ENCODE results near the gene BRD3OS. TPM values are rescaled to one million over a fixed set of nuclear protein-coding genes. Genes with fewer than 3 reads are reported as not detected.

The BRD3OS gene
- polyA plus RNA-seq, 1 experiment = 23.5 TPM

DNA sequence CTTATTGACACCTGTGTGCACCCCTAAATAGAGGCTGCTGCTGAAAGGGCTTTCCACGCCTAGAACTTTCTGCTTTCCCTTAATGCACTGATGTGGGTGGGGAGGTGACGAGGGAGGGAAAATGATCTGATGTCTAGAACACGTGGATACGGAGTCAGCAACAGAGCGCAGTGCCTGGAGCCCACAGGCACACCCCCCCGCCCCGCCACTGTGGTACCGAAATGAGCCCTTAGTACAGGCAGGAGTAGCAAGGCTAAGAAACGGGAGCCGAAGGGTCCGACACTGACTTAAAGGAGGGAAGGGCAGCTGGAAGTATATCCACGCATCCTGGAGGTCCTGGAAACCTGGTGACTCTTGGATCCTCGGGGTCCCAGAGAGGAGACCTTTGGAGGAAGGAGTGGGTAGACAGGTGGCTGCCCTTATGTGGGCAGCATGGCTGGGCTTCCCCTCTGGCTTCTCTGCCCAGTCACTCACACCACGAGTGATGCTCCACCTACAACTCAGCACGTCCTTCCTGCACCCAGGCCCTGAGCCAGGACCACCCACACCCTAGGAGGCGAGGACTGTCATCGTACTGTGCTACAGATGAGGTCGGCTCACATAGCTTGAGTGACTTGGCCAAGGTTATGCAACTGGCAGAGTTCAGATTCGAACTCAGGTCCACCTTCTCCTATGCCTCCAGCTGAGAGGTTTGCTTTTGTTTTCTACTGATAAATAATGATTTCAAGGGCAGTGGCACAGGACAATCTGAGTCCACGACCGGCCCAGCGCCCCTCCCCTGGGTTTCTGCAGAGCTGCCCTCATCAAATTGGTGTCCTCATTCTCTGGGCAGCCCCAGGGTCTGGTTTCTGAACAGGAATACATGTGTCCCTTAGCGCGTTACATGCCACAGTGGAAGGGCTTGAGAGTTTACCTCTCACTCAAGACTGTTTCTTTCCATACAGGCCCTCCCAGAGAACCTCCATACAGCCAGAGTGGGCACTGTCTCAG, 28.5 kb upstream of the BRD3OS start:
- TF ChIP-seq, protein P1, sequence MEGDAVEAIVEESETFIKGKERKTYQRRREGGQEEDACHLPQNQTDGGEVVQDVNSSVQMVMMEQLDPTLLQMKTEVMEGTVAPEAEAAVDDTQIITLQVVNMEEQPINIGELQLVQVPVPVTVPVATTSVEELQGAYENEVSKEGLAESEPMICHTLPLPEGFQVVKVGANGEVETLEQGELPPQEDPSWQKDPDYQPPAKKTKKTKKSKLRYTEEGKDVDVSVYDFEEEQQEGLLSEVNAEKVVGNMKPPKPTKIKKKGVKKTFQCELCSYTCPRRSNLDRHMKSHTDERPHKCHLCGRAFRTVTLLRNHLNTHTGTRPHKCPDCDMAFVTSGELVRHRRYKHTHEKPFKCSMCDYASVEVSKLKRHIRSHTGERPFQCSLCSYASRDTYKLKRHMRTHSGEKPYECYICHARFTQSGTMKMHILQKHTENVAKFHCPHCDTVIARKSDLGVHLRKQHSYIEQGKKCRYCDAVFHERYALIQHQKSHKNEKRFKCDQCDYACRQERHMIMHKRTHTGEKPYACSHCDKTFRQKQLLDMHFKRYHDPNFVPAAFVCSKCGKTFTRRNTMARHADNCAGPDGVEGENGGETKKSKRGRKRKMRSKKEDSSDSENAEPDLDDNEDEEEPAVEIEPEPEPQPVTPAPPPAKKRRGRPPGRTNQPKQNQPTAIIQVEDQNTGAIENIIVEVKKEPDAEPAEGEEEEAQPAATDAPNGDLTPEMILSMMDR (IDR thresholded peaks at IDR 0.05; ENCODE audit: insufficient read depth, low read depth, low read length) = no peak
- POLR2A ChIA-PET = no interaction called here
- no peak for DNase-seq (ENCODE audit: low read depth)
- Histone ChIP-seq H3K36me3 (ENCODE audit: control insufficient read depth, insufficient read depth, low read length) (no peaks in the 10 kb centered on the region), H3K4me3 (ENCODE audit: low read depth, low read length) (no peak overlapping the region), H3K27me3 (ENCODE audit: control insufficient read depth, insufficient read depth, low read length) (peaks cover 2% of the 10 kb centered on the region; the same call in 1 of the 2 replicates)
- CTCF ChIA-PET = interaction anchor here (4.8 to 5.5 kb wide), 2 partner anchors 205 to 216 kb away, joined by 140 to 221 read pairs; no protein-coding TSS in a partner anchor

DNA sequence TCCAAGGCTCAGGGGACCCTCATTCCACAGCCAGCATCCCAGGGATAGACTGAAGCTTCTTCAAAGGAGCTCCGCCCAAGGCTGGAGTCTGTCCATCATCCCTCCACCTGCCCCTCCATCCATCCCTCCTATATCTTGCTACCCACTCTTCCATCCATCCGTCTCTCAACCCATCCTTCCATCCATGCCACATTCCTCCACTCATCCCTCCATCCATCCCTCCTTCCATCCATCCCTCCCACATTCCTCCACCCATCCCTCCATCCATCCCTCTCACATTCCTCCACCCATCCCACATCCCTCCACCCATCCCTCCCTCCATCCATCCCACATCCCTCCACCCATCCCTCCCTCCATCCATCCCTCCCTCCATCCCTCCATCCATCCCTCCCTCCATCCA, 27.7 kb upstream of the BRD3OS start:
- TF ChIP-seq, protein P1 (IDR thresholded peaks at IDR 0.05; ENCODE audit: insufficient read depth, low read depth, low read length) = no peak
- Histone ChIP-seq H3K36me3 (ENCODE audit: control insufficient read depth, insufficient read depth, low read length) (no peaks in the 10 kb centered on the region), H3K27me3 (ENCODE audit: control insufficient read depth, insufficient read depth, low read length) (peaks cover 2% of the 10 kb centered on the region; the same call in 1 of the 2 replicates), H3K4me3 (ENCODE audit: low read depth, low read length) (no peak overlapping the region)
- ChIA-PET CTCF (interaction anchor here (4.8 to 5.5 kb wide), 2 partner anchors 206 to 217 kb away, joined by 140 to 221 read pairs; no protein-coding TSS in a partner anchor), POLR2A (no interaction called here)
- no peak for DNase-seq (ENCODE audit: low read depth)

DNA sequence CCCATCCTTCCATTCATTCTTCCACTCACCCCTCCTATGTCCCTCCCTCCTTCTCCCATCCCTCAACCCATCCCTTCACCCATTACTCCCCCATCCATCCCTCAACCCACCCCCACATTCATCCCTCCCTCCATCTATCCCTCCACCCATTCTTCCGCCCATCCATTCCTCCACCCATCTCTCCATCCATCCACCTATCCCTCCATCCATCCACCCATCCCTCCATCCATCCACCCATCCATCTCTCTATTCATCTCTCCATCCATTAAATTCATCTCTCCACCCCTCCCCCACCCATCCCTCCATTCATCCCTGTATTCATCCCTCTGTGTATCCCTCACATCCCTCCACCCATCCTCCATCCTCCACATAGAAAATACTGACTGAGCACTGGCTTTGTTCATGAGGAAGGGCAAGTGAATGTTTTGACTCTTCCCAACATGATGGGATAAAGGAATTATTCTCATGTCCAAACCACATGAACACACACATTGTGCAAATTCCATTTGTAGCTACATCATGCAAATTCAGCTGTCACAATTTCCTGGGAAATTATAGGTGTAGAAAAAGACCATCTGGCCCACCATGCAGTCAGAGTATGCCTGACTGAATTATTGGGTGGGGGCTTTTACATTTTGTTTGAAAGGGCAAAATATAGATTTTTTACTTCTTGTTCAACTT, 26.2 kb upstream of the BRD3OS start:
- CTCF ChIA-PET = interaction anchor here (1.2 to 1.7 kb wide), 3 partner anchors 209 to 218 kb away, joined by 3 to 5 read pairs (median 3); no protein-coding TSS in a partner anchor
- no peaks in the 10 kb centered on the region for H3K36me3 ChIP-seq (ENCODE audit: control insufficient read depth, insufficient read depth, low read length)
- TF ChIP-seq, protein P1 (IDR thresholded peaks at IDR 0.05; ENCODE audit: insufficient read depth, low read depth, low read length) = no peak
- POLR2A ChIA-PET = no interaction called here
- peaks cover 2% of the 10 kb centered on the region; the same call in 1 of the 2 replicates for H3K27me3 ChIP-seq (ENCODE audit: control insufficient read depth, insufficient read depth, low read length)
- H3K4me3 ChIP-seq (ENCODE audit: low read depth, low read length) = no peak overlapping the region
- no peak for DNase-seq (ENCODE audit: low read depth)

DNA sequence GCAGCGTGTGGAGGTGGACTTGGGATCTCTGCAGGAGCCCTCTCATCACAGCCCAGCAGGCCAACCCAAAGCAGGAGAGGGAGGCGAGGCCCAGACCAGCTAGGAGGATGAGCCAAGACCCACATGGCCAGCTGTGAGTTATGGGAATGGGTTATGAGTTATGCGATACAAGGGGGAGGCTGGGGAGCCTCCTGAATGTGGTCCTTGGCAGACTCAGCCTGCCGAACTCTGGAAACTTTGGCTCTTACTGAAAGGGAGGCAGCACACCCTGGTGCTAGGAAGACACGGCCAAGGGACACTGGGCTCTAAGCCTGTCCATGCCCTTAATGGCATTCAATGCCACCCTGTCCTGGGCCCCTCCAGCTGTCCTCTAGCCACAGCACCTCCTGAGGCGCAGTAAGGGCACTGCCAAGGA, 25.4 kb upstream of the BRD3OS start:
- no peak for DNase-seq (ENCODE audit: low read depth)
- H3K27me3 ChIP-seq (ENCODE audit: control insufficient read depth, insufficient read depth, low read length) = peaks cover 2% of the 10 kb centered on the region; the same call in 1 of the 2 replicates
- TF ChIP-seq, protein P1 (IDR thresholded peaks at IDR 0.05; ENCODE audit: insufficient read depth, low read depth, low read length) = no peak
- CTCF ChIA-PET = interaction anchor here (1.2 to 1.7 kb wide), 3 partner anchors 209 to 219 kb away, joined by 3 to 5 read pairs (median 3); no protein-coding TSS in a partner anchor
- no peak overlapping the region for H3K4me3 ChIP-seq (ENCODE audit: low read depth, low read length)
- POLR2A ChIA-PET = no interaction called here
- H3K36me3 ChIP-seq (ENCODE audit: control insufficient read depth, insufficient read depth, low read length) = no peaks in the 10 kb centered on the region

DNA sequence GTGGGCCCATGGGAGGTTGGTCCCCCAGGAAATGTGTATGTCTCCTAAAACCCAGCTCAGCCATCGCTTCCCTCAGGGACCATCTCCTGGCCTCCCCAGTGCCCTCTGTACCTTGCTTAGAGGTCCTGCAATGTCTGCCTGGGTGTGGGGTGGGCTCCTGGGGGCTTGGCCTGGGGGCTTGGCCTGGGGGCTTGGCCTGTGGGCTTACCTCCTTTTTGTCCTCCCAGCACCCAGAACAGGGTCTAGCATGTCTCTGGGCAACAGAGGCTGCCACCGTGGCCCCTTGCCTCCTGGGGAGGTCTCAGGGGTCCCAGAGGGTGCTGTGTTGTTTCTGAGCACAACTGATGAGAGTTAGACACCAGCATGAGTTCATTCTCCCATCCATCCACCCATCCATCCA, 22.5 kb upstream of the BRD3OS start:
- ChIA-PET POLR2A (no interaction called here), CTCF (interaction anchor here (1.5 kb wide), 1 partner anchor 9 kb away, joined by 4 read pairs; no protein-coding TSS in a partner anchor)
- Histone ChIP-seq H3K4me3 (ENCODE audit: low read depth, low read length) (no peak overlapping the region), H3K36me3 (ENCODE audit: control insufficient read depth, insufficient read depth, low read length) (no peaks in the 10 kb centered on the region), H3K27me3 (ENCODE audit: control insufficient read depth, insufficient read depth, low read length) (no peaks in the 10 kb centered on the region)
- TF ChIP-seq, protein P1 (IDR thresholded peaks at IDR 0.05; ENCODE audit: insufficient read depth, low read depth, low read length) = no peak
- DNase-seq (ENCODE audit: low read depth) = no peak

Data from BJ (cell line).